Motor neuron (in vitro differentiated cells): ENCODE data around the gene OR7G2. TPM values are rescaled to one million over a fixed set of nuclear protein-coding genes. Genes with fewer than 3 reads are reported as not detected.
A peak's percentile ranks its signal among the peaks of the same experiment; 100 is the strongest.
"Not testable (repeated sequence)": the region's sequence is repeated elsewhere in the genome, so short reads cannot be mapped to it uniquely, and the experiment has no call there.

Experiments
- ATAC-seq, 8 experiments: fragments of 200-7000 bp; cut with Tn5 transposase; replicated peaks in 6 of 8; 2 replicates each; pipeline ENCODE4 v1.8.0; 2021; ENCODE audit warnings: mild to moderate bottlenecking in 8 of 8, moderate library complexity in 8 of 8
- H3K27ac ChIP-seq, 2 donors: fragments of 250-450 bp; sonication (Bioruptor Pico); 2 replicates each; pipeline ENCODE4 v1.9.0; 2021; ENCODE audit warnings: antibody characterized with exemption in 2 of 2, mild to moderate bottlenecking in 2 of 2, moderate library complexity in 1 of 2
- H3K4me1 ChIP-seq, 2 donors: fragments of 250-450 bp; sonication (Bioruptor Pico); replicated peaks in 1 of 2; 2 replicates each; pipeline ENCODE4 v1.6.1; 2021; ENCODE audit warnings: antibody characterized with exemption in 2 of 2, mild to moderate bottlenecking in 2 of 2, moderate library complexity in 1 of 2
- H3K4me3 ChIP-seq, 5 donors: fragments of 250-450 bp; sonication (Bioruptor Pico); 2 replicates each; pipeline ENCODE4 v1.9.0; 2021; ENCODE audit warnings: antibody characterized with exemption in 5 of 5, mild to moderate bottlenecking in 5 of 5, moderate library complexity in 4 of 5
- WGBS, 10 experiments: fragments of 450-650 bp; shearing (Covaris generic); methylation state at CpG; one replicate each; pipeline ENCODE4 v1.0.0; 2022; 5-methylcytosine and 5-hydroxymethylcytosine counted together
- in situ Hi-C, 9 experiments: fragments of 400-800 bp; cut with MboI; loops; one replicate each; pipeline ENCODE4 v1.15.0; 2021; ENCODE audit warnings: low sequenced_read_pairs in 9 of 9, low pct_unique_long_range_greater_than_20kb in 2 of 9; ENCODE audit not compliant: unreplicated experiment in 9 of 9
- total RNA-seq, 8 experiments: library from RNA; unstranded; fragments of 300-600 nt; gene quantifications; 2 replicates each; pipeline versions ENCODE4 v1.2.3 to v1.2.4, GENCODE V29; 2022

The OR7G2 gene
- total RNA-seq, 8 experiments from 2014 or later = 0.09 to 0.24 (median 0.13) TPM; not detected in 3

- Histone ChIP-seq H3K27ac (no peak overlapping the region), H3K4me1 (peaks cover 0 to 12% of the 10 kb centered on the region in 2 donors), H3K4me3 (no peak overlapping the region)
- in situ Hi-C loops = no loop called here
- WGBS, 10 experiments = 0 to 33% (median 21%) methylated on average over 1 to 2 of the region's 5 CpGs; no CpG with 5 or more reads in 6 of the 10 experiments
- ATAC-seq = peak in 1 of 8 experiments; percentile 53
Measured at GRCh38 chr19:9070066-9070465, 37.2 kb downstream of the OR7G2 start.

GRCh38 chr19:9065457-9066014, 41.7 kb downstream of the OR7G2 start:
- ATAC-seq = no peak
- no peak overlapping the region for H3K4me3 ChIP-seq
- no peak overlapping the region for H3K27ac ChIP-seq
- H3K4me1 ChIP-seq = peaks cover 0 to 7% of the 10 kb centered on the region in 2 donors
- in situ Hi-C loops = no loop called here
- 0 to 90% (median 56%) methylated on average over 2 to 8 of the region's 12 CpGs; no CpG with 5 or more reads in 6 of the 10 experiments for WGBS, 10 experiments

- WGBS, 10 experiments = 11 to 97% (median 78%) methylated on average over 1 to 8 of the region's 8 CpGs; no CpG with 5 or more reads in 1 of the 10 experiments
- no peak for ATAC-seq
- Histone ChIP-seq H3K27ac (no peak overlapping the region), H3K4me1 (peaks cover 0 to 7% of the 10 kb centered on the region in 2 donors), H3K4me3 (no peak overlapping the region)
- in situ Hi-C loops = no loop called here
Measured at GRCh38 chr19:9061879-9062278, 45.4 kb downstream of the OR7G2 start.

- Histone ChIP-seq H3K27ac (no peak overlapping the region), H3K4me1 (peaks cover 0 to 9% of the 10 kb centered on the region in 2 donors), H3K4me3 (no peak overlapping the region)
- in situ Hi-C loops = no loop called here
- WGBS, 10 experiments = 14 to 100% (median 54%) methylated on average over 1 to 16 of the region's 17 CpGs; no CpG with 5 or more reads in 2 of the 10 experiments
- no peak for ATAC-seq
Measured at GRCh38 chr19:9060564-9061340, 46.5 kb downstream of the OR7G2 start.

GRCh38 chr19:9058905-9059667, 48.2 kb downstream of the OR7G2 start:
- Histone ChIP-seq H3K4me1 (peaks cover 0 to 20% of the 10 kb centered on the region in 2 donors), H3K27ac (peak overlapping the region in 1 of 2 donors; percentile 38), H3K4me3 (no peak overlapping the region)
- 20 to 54% (median 38%) methylated on average over 2 to 11 of the region's 12 CpGs; no CpG with 5 or more reads in 1 of the 10 experiments for whole genome bisulfite sequencing, 10 experiments
- in situ Hi-C loops = no loop called here
- ATAC-seq = peak in 5 of 8 experiments; percentile 55 to 76 (median 71)

GRCh38 chr19:9057505-9058258, 49.6 kb downstream of the OR7G2 start:
- in situ Hi-C loops = no loop called here
- WGBS, 10 experiments = 0 to 90% (median 60%) methylated on average over 1 to 4 of the region's 4 CpGs; no CpG with 5 or more reads in 1 of the 10 experiments
- peaks cover 0 to 20% of the 10 kb centered on the region in 2 donors for H3K4me1 ChIP-seq
- no peak overlapping the region for H3K27ac ChIP-seq
- ATAC-seq = no peak
- H3K4me3 ChIP-seq = no peak overlapping the region

- in situ Hi-C loops, H3K27ac ChIP-seq, H3K4me3 ChIP-seq, ATAC-seq: not testable (repeated sequence)
- 77 to 100% (median 90%) methylated on average over 1 to 5 of the region's 9 CpGs; no CpG with 5 or more reads in 4 of the 10 experiments for WGBS, 10 experiments
- H3K4me1 ChIP-seq = peaks cover 0 to 20% of the 10 kb centered on the region in 2 donors
Measured at GRCh38 chr19:9056131-9056530, 51.1 kb downstream of the OR7G2 start.

GRCh38 chr19:9054765-9055164, 52.5 kb downstream of the OR7G2 start:
- ATAC-seq = no peak
- Histone ChIP-seq H3K4me3 (no peak overlapping the region), H3K4me1 (peaks cover 0 to 20% of the 10 kb centered on the region in 2 donors), H3K27ac (no peak overlapping the region)
- in situ Hi-C loops = no loop called here
- WGBS, 10 experiments = 52% methylated on average over 4 of the region's 8 CpGs; no CpG with 5 or more reads in 9 of the 10 experiments

- H3K4me3 ChIP-seq = no peak overlapping the region
- in situ Hi-C loops = no loop called here
- no peak for ATAC-seq
- H3K4me1 ChIP-seq = peaks cover 0 to 19% of the 10 kb centered on the region in 2 donors
- 30 to 100% (median 64%) methylated on average over 2 to 7 of the region's 8 CpGs; no CpG with 5 or more reads in 1 of the 10 experiments for WGBS, 10 experiments
- H3K27ac ChIP-seq = no peak overlapping the region
Measured at GRCh38 chr19:9054207-9054606, 53.1 kb downstream of the OR7G2 start.

GRCh38 chr19:9053674-9054073, 53.6 kb downstream of the OR7G2 start:
- peaks cover 0 to 14% of the 10 kb centered on the region in 2 donors for H3K4me1 ChIP-seq
- ATAC-seq, H3K27ac ChIP-seq, H3K4me3 ChIP-seq, in situ Hi-C loops: not testable (repeated sequence)
- 0 to 100% (median 94%) methylated on average over 1 to 6 of the region's 6 CpGs; no CpG with 5 or more reads in 3 of the 10 experiments for WGBS, 10 experiments

GRCh38 chr19:9052894-9053293, 54.4 kb downstream of the OR7G2 start:
- no peak for ATAC-seq
- no peak overlapping the region for H3K4me3 ChIP-seq
- H3K4me1 ChIP-seq = peaks cover 0 to 13% of the 10 kb centered on the region in 2 donors
- in situ Hi-C loops = no loop called here
- no peak overlapping the region for H3K27ac ChIP-seq
- 0 to 100% (median 59%) methylated on average over 1 to 4 of the region's 4 CpGs; no CpG with 5 or more reads in 3 of the 10 experiments for WGBS, 10 experiments
